Measurements from ENCODE around the gene MYO15A. TPM values are rescaled to one million over a fixed set of nuclear protein-coding genes. Genes with fewer than 3 reads are reported as not detected.

The MYO15A gene
- total RNA-seq, 1 experiment from 2014 or later, result 2.8 TPM

DNA sequence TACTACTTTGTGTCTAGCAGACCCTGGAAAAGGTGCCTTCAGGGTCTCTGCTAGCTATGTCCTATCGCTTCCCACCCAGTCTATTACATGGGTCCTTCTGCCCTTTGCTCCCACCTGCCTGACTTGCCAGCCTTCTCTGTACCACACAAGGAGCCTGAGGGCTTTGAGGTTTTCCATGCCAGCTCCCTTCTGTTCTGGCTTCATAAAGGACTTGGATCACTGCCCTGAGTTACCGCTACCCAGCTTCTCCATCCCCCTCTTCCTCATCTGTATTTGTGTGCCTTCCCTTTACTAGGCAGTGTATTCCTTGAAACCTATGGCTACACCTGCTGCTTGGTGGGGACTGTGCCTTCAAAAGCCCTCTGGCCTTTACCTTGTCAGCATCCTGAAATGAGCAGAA lies 97.3 kb downstream of the MYO15A start:
- Histone ChIP-seq H3K27ac (ENCODE audit: low read depth, low read length) (no peak overlapping the region), H3K36me3 (ENCODE audit: control insufficient read depth in 1 of 2, insufficient read depth in 2 of 2, low read length in 2 of 2) (peaks cover 31 to 43% of the 10 kb centered on the region in 2 experiments), H4K20me1 (ENCODE audit: insufficient read depth) (no peaks in the 10 kb centered on the region), H2AFZ (ENCODE audit: low read depth, low read length, poor library complexity, severe bottlenecking) (no peak overlapping the region), H3K79me2 (ENCODE audit: insufficient read depth, low read length) (peaks cover 42% of the 10 kb centered on the region), H3K27me3 (ENCODE audit: insufficient read depth, low read length) (no peaks in the 10 kb centered on the region), H3K4me2 (ENCODE audit: low read length) (no peak overlapping the region), H3K4me3 (replicated peaks in 1 of 2; ENCODE audit: low read depth in 1 of 2, low read length in 2 of 2) (no peak overlapping the region), H3K4me1 (ENCODE audit: control insufficient read depth in 1 of 2, insufficient read depth in 2 of 2, low read length in 2 of 2) (peaks cover 8 to 17% of the 10 kb centered on the region in 2 experiments; a peak in 3 of 4 replicates), H3K9me2 (ENCODE audit: insufficient read depth) (no peaks in the 10 kb centered on the region), H3K9ac (ENCODE audit: low read length) (no peak overlapping the region), H3K9me3 (ENCODE audit: control insufficient read depth in 1 of 2, insufficient read depth in 1 of 2, low read depth in 1 of 2, low read length in 2 of 2) (no peaks in the 10 kb centered on the region)
- POLR2A ChIA-PET, result no interaction called here
- RAD21 ChIA-PET (ENCODE audit: low non-redundant PET in 1 of 2, low total read pairs in 2 of 2, uncharacterized antibody in 2 of 2, unreplicated experiment in 2 of 2), result no interaction called here
- no peak for TF ChIP-seq SP1 (IDR thresholded peaks at IDR 0.05; ENCODE audit: low read depth)
- no peak for TF ChIP-seq ZNF274 (IDR thresholded peaks at IDR 0.05; ENCODE audit: low read depth, low read length)
- TF ChIP-seq, protein P1, sequence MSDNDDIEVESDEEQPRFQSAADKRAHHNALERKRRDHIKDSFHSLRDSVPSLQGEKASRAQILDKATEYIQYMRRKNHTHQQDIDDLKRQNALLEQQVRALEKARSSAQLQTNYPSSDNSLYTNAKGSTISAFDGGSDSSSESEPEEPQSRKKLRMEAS (IDR thresholded peaks at IDR 0.05), result no peak
- TF ChIP-seq SRF (IDR thresholded peaks at IDR 0.05; ENCODE audit: low read depth), result no peak
- TF ChIP-seq SIN3A (IDR thresholded peaks at IDR 0.05; ENCODE audit: low read depth), result no peak
- TF ChIP-seq EZH2phosphoT487 (IDR thresholded peaks at IDR 0.05; ENCODE audit: borderline replicate concordance), result no peak
- no peak for TF ChIP-seq POLR2A (IDR thresholded peaks at IDR 0.05; ENCODE audit: borderline replicate concordance, extremely low read depth, insufficient read depth, insufficient read length)
- TF ChIP-seq CEBPB (IDR thresholded peaks at IDR 0.05; ENCODE audit: low read depth), result no peak
- TF ChIP-seq, protein P2, sequence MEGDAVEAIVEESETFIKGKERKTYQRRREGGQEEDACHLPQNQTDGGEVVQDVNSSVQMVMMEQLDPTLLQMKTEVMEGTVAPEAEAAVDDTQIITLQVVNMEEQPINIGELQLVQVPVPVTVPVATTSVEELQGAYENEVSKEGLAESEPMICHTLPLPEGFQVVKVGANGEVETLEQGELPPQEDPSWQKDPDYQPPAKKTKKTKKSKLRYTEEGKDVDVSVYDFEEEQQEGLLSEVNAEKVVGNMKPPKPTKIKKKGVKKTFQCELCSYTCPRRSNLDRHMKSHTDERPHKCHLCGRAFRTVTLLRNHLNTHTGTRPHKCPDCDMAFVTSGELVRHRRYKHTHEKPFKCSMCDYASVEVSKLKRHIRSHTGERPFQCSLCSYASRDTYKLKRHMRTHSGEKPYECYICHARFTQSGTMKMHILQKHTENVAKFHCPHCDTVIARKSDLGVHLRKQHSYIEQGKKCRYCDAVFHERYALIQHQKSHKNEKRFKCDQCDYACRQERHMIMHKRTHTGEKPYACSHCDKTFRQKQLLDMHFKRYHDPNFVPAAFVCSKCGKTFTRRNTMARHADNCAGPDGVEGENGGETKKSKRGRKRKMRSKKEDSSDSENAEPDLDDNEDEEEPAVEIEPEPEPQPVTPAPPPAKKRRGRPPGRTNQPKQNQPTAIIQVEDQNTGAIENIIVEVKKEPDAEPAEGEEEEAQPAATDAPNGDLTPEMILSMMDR (IDR thresholded peaks at IDR 0.05 in 2 of 3, conservative IDR thresholded peaks at IDR 0.05 in 1 of 3; ENCODE audit: borderline replicate concordance in 1 of 3, insufficient read depth in 1 of 3, low read depth in 2 of 3, low read length in 2 of 3), result no peak
- no peak for TF ChIP-seq ZFX (IDR thresholded peaks at IDR 0.05)
- no peak for TF ChIP-seq EGR1 (IDR thresholded peaks at IDR 0.05; ENCODE audit: low read depth)
- TF ChIP-seq CBX3 (IDR thresholded peaks at IDR 0.05; ENCODE audit: low read depth), result no peak
- no peak for TF ChIP-seq ELF1 (IDR thresholded peaks at IDR 0.05; ENCODE audit: borderline replicate concordance, low read depth)
- TF ChIP-seq, protein P3, sequence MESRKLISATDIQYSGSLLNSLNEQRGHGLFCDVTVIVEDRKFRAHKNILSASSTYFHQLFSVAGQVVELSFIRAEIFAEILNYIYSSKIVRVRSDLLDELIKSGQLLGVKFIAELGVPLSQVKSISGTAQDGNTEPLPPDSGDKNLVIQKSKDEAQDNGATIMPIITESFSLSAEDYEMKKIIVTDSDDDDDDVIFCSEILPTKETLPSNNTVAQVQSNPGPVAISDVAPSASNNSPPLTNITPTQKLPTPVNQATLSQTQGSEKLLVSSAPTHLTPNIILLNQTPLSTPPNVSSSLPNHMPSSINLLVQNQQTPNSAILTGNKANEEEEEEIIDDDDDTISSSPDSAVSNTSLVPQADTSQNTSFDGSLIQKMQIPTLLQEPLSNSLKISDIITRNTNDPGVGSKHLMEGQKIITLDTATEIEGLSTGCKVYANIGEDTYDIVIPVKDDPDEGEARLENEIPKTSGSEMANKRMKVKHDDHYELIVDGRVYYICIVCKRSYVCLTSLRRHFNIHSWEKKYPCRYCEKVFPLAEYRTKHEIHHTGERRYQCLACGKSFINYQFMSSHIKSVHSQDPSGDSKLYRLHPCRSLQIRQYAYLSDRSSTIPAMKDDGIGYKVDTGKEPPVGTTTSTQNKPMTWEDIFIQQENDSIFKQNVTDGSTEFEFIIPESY (IDR thresholded peaks at IDR 0.05; ENCODE audit: extremely low read depth, insufficient replicate concordance, low read length), result no peak
- CTCF ChIA-PET, result no interaction called here
- BruUV-seq (replicated peaks), result no TSS peak
- DNase-seq (ENCODE audit: low read depth, low spot score), result no peak
- intact Hi-C loops (cut with micrococcal nuclease), result no loop called here
- ATAC-seq, result no peak

Data from HCT116 (cell line).